ENCODE data around the gene CIT.
A peak's percentile ranks its signal among the peaks of the same experiment; 100 is the strongest.

The CIT gene

DNA sequence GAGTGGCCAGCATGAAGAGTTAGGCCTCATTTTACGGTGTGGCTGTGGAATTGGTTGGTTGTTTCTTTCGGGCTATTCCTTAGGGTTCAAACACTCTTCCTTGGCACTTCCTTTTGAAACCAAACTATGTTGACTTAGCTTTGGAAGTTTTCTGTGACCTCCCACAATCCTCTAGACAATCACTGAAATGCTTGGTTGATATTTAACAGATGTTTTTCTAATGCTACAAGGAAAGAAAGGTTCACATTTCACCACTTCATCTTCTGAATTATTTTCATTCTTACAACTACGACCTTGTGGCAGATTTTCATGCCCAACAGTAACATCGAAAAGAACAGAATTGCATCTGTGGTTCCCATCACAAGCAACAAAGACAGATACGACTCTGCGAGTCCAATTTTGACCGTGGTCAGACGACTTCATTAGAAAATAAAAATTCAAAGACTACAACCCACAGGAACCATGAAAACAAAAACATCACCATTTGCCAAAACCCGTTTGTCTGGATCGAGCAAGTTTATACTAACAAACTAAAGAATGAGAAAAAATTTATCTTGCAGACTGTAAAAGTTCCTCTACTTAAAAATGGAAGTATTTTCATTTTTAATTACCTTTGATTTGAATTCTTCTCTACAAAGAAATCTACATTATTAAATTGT lies 192.3 kb downstream of the CIT start:
- no peak overlapping the region for H3K4me3 ChIP-seq (ENCODE audit: low read length)
- TF ChIP-seq, protein P1, sequence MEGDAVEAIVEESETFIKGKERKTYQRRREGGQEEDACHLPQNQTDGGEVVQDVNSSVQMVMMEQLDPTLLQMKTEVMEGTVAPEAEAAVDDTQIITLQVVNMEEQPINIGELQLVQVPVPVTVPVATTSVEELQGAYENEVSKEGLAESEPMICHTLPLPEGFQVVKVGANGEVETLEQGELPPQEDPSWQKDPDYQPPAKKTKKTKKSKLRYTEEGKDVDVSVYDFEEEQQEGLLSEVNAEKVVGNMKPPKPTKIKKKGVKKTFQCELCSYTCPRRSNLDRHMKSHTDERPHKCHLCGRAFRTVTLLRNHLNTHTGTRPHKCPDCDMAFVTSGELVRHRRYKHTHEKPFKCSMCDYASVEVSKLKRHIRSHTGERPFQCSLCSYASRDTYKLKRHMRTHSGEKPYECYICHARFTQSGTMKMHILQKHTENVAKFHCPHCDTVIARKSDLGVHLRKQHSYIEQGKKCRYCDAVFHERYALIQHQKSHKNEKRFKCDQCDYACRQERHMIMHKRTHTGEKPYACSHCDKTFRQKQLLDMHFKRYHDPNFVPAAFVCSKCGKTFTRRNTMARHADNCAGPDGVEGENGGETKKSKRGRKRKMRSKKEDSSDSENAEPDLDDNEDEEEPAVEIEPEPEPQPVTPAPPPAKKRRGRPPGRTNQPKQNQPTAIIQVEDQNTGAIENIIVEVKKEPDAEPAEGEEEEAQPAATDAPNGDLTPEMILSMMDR (conservative IDR thresholded peaks at IDR 0.05; ENCODE audit: low read length) = no peak
- DNase-seq (ENCODE audit: low read depth) = peak; percentile 59

DNA sequence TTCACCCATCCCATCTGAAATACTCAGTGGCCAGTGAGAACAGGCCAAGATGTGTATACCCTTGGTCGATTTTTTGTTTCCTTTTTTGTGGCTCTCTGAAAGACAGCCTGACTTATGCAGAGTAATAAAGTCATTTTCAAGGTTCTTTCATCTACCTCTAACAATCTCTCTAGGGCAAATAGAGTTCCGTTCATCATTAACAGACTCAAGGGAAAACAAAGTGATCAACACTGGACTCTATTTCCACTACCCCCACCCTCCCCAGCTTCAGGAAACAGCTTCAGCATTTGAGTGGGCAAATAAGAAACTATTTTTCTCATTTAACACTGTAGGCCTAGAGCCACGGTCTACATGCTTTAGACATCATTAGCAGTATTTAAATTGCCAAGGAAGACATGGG lies 193.3 kb downstream of the CIT start:
- TF ChIP-seq, protein P1 (conservative IDR thresholded peaks at IDR 0.05; ENCODE audit: low read length) = no peak
- no peak for DNase-seq (ENCODE audit: low read depth)
- H3K4me3 ChIP-seq (ENCODE audit: low read length) = no peak overlapping the region

DNA sequence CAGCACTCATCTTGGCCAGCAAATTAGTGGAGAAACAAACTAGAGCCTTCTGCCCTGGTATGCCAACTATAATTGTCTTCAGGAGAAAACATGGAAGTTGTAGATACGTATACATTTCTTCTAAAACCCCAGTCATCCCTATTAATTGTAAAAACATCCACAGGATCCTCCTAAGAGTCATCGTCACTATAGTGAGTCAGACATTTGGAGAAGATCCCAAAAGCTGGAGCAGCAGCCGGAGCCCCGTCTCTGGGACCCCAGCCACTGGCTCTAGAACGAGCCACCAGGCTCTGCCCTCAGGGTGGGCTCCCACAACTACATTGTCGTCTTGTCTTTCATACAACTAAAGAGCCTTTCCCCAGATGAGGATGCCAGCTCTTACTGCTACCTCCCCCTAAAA lies 193.7 kb downstream of the CIT start:
- peak; percentile 25 for DNase-seq (ENCODE audit: low read depth)
- TF ChIP-seq, protein P1 (conservative IDR thresholded peaks at IDR 0.05; ENCODE audit: low read length) = no peak

GRCh38 chr12:119682639-119683252 lies 194.4 kb downstream of the CIT start:
- no peak overlapping the region for H3K4me3 ChIP-seq (ENCODE audit: low read length)
- TF ChIP-seq, protein P1 (conservative IDR thresholded peaks at IDR 0.05; ENCODE audit: low read length) = no peak
- no peak for DNase-seq (ENCODE audit: low read depth)

More for the DNA sequence above, 193.7 kb downstream of the CIT start:
- no peak overlapping the region for H3K4me3 ChIP-seq (ENCODE audit: low read length)

DNA sequence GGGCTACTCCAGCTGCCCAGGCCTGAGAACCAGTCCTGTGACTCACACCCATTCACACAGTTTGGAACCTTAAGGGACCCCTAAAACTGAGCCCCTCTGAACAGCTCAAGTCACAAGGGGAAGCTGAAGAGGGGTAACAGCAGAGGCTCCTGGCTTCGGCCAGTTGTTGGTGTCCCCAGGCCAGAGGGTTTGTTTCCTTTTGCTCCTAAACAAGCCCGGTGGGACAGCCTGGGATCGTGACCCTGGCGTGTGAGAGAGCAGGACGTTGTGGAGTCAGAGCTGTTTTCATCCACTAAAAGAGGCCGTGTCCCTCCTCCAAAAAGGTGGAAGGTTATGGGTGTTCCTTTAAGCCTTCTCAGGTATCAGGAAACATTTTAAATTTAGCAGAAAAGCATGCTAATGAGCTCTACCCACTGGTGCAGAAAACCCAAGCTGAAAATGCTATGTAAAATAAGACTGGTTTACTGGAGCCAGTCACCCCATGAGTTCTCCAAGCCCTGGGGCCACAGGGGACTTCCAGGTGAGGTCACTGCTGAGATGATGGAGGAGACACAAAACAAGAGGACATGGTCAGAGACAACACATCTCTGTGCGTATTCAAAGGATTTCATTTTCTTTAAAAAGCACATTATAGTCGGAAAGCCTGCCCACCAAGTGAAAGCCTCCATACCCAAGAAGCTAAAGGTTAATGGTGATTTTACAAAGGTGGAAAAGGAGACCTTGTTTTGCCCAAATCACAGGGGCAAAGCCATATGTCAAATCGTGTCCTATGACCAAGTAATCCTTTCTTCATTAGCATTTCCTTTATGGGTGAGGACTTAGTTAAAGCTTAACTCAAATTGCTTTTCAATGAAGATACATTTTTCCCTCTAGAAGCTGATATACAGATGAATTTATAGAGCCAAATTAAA lies 195.1 kb downstream of the CIT start:
- no peak for DNase-seq (ENCODE audit: low read depth)
- TF ChIP-seq, protein P1 (conservative IDR thresholded peaks at IDR 0.05; ENCODE audit: low read length) = no peak
- H3K4me3 ChIP-seq (ENCODE audit: low read length) = no peak overlapping the region

DNA sequence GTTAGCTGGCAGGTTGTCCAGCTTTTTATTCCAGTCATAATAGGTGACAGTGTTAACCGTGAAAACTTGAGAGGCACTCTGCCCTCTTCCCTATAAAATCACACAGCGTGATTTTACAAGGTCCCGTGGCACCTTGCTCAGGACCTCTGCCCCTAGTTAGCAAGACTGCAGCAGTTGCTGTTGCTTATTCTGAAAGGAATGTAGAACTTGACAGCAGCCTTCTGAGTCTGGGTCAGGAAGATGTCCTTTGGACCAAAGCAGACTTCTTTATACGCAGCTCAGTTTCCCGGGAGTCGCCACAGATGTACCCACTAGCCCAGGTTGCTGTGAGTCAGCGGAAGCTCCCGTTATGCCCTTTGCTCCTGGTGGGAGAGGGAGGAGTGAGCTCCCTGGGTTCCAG lies 196.0 kb downstream of the CIT start:
- TF ChIP-seq, protein P1 (conservative IDR thresholded peaks at IDR 0.05; ENCODE audit: low read length) = no peak
- no peak overlapping the region for H3K4me3 ChIP-seq (ENCODE audit: low read length)
- no peak for DNase-seq (ENCODE audit: low read depth)

Data from AG10803 (cell line).